Kidney (tissue), 14 donors: ENCODE results near the gene ADH6. TPM values are rescaled to one million over a fixed set of nuclear protein-coding genes. Genes with fewer than 3 reads are reported as not detected.

ENCODE experiments used
- DNase-seq, 5 donors: peaks; one replicate each; pipeline ENCODE4 v3.0.0-alpha.2; 2013 to 2020
- FAIRE-seq: peaks from 2 replicates; lab custom pipeline; 2012; peaks lifted over from hg19 to GRCh38; lab: Jason Lieb, UNC
- H3K27ac ChIP-seq, 2 donors: one replicate each; pipeline ENCODE4 v1.7.0; 2013; ENCODE audit warnings: low read depth in 2 of 2, low read length in 2 of 2, inconsistent platforms in 1 of 2
- H3K27me3 ChIP-seq: one replicate; pipeline ENCODE4 v1.7.1; 2013; ENCODE audit warnings: low read length, inconsistent platforms; ENCODE audit not compliant: control insufficient read depth, insufficient read depth
- H3K36me3 ChIP-seq, 3 donors: one replicate each; pipeline versions ENCODE4 v1.7.0 to v1.7.1; 2013; ENCODE audit warnings: low read length in 3 of 3, control low read depth in 1 of 3, inconsistent platforms in 1 of 3; ENCODE audit not compliant: insufficient read depth in 3 of 3, control insufficient read depth in 2 of 3
- H3K4me1 ChIP-seq, 3 donors: one replicate each; pipeline versions ENCODE4 v1.7.0 to v1.7.1; 2013; ENCODE audit warnings: low read length in 3 of 3, inconsistent platforms in 1 of 3, low read depth in 1 of 3; ENCODE audit not compliant: control insufficient read depth in 2 of 3, insufficient read depth in 2 of 3
- H3K4me3 ChIP-seq, 3 donors: one replicate each; pipeline versions ENCODE4 v1.7.0 to v1.8.1; 2013; ENCODE audit warnings: low read length in 3 of 3, control low read depth in 1 of 3, inconsistent platforms in 1 of 3
- H3K9ac ChIP-seq, 3 donors: one replicate each; pipeline versions ENCODE4 v1.7.0 to v1.7.1; 2013; ENCODE audit warnings: low read length in 3 of 3, control low read depth in 1 of 3, inconsistent platforms in 1 of 3
- H3K9me3 ChIP-seq, 3 donors: one replicate each; pipeline versions ENCODE4 v1.7.0 to v1.7.1; 2013; ENCODE audit warnings: low read length in 3 of 3, control low read depth in 1 of 3, inconsistent platforms in 1 of 3; ENCODE audit not compliant: control insufficient read depth in 2 of 3, insufficient read depth in 1 of 3
- intact Hi-C: fragments of 100-400 bp; cut with DNase I; formaldehyde crosslinking; loops from one replicate; pipeline ENCODE4 v1.11.1; 2022
- polyA plus RNA-seq: library from polyadenylated mRNA; stranded (reverse); fragments of 350-450 nt; fragmentation: Illumina TruSeq; extraction: RNeasy Lipid Tissue Mini Kit (QIAGEN cat#74804); gene quantifications from one replicate; pipeline ENCODE4 v1.2.3, GENCODE V29; 2014; ENCODE audit warnings: low read depth, low replicate concordance; ENCODE audit not compliant: insufficient read depth
- total RNA-seq: library from RNA; stranded (reverse); fragmentation: NEBNext Ultra II Directional; extraction: Animal tissue kit (Norgen Biotek cat#: 25700); gene quantifications from one replicate; pipeline ENCODE4 v1.2.1, GENCODE V29; 2021
- TF ChIP-seq, protein P1 (sequence below): IDR thresholded peaks from 3 replicates; pipeline ENCODE4 v1.5.1; 2012; ENCODE audit warnings: mild to moderate bottlenecking, moderate library complexity, borderline replicate concordance; ENCODE audit not compliant: insufficient read depth; ENCODE audit errors: extremely low read depth
- donor health status: control.
- donor health status: control.
- donor health status: control.
- donor health status: control.
- donor health status: control.
- donor health status: DM: yes; HTN: yes; CAD: no.
- donor health status: Normal renal cell carcinoma (clear cell type).

ADH6 gene
- total and polyA plus RNA-seq, 2 donors from 2014 or later: 10.2 to 39.2 TPM

DNA sequence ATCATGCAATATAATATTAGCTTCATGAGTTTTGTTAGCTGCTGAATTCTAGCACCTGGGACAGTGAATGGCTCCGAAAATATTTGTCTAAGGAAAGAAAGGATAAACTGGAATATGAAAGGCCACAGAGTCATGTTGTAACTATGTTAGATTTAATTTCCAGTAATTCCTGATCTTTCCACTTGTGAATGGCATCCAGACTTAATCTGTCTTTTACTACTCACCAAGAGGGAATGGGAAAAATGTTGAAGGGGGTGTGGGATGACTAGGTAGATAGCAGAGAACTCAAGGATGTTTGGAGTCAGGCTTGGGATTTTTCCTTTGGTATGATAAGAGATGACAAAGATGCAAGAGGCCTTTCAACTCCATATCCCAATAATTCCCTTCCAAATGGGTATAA lies 9.4 kb downstream of the ADH6 start:
- Histone ChIP-seq H3K9me3 (no peaks in the 10 kb centered on the region), H3K9ac (no peak overlapping the region), H3K27me3 (no peaks in the 10 kb centered on the region), H3K4me1 (no peaks in the 10 kb centered on the region), H3K27ac (no peak overlapping the region), H3K36me3 (no peaks in the 10 kb centered on the region), H3K4me3 (no peak overlapping the region)
- DNase-seq: no peak
- intact Hi-C loops: no loop called here
- TF ChIP-seq, protein P1, sequence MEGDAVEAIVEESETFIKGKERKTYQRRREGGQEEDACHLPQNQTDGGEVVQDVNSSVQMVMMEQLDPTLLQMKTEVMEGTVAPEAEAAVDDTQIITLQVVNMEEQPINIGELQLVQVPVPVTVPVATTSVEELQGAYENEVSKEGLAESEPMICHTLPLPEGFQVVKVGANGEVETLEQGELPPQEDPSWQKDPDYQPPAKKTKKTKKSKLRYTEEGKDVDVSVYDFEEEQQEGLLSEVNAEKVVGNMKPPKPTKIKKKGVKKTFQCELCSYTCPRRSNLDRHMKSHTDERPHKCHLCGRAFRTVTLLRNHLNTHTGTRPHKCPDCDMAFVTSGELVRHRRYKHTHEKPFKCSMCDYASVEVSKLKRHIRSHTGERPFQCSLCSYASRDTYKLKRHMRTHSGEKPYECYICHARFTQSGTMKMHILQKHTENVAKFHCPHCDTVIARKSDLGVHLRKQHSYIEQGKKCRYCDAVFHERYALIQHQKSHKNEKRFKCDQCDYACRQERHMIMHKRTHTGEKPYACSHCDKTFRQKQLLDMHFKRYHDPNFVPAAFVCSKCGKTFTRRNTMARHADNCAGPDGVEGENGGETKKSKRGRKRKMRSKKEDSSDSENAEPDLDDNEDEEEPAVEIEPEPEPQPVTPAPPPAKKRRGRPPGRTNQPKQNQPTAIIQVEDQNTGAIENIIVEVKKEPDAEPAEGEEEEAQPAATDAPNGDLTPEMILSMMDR: no peak
- no peak for FAIRE-seq

DNA sequence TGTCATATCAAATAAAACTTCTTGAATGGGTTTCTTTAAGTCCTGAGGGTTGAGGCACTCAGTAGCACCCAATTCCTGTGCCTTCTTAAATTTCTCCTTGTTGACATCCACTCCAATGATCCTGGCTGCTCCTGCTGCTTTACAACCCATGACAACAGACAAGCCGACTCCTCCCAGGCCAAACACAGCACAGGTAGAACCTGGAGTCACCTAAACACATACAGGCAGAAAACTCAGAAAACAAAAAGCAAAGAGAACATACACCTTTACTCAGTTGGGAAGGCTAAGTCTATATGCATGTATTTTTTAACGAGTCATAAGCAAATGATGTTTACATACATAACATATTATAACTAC lies 10.3 kb downstream of the ADH6 start:
- Histone ChIP-seq H3K4me1 (no peaks in the 10 kb centered on the region), H3K27me3 (no peaks in the 10 kb centered on the region), H3K4me3 (no peak overlapping the region), H3K9ac (no peak overlapping the region), H3K36me3 (no peaks in the 10 kb centered on the region), H3K27ac (peak overlapping the region in 1 of 2 donors; percentile 8), H3K9me3 (no peaks in the 10 kb centered on the region)
- intact Hi-C loops: no loop called here
- no peak for FAIRE-seq
- DNase-seq: no peak
- TF ChIP-seq, protein P1: no peak

DNA sequence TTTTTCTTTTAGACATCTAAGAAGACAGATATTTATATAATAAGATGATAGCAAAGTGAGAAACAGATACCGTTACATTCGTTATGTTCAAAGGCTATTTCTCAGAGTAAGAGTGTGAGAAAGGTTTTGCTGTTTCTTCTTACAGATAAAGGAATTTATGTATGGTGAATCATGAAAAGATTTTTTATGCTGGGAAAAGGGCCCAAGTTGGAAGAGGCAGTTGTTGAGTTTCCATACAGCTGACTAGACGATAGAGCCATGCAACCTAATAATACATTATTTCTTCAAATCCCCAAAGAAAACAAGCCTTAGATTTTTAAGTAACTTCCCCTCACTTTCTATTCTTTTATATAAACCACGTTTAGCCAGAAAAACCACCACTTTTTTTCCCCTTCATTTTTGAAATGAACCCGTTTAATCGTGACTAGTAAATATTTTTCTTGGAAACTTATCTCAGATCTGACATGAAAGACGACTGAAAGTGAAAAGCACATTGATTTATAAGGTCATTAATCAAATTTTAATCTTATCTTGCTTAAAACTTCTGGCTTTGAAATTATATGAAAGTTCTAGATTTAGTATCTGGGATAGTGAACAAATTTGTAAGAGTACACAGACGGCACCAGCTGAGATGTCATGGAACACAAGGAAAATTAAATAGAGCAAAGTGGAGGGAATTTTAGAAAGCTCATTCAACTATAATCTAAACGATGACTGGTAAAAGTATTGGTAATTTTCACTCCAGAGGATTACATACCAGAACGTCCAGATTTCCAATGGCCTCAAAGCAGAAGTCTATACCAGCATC lies 10.9 kb downstream of the ADH6 start:
- DNase-seq (peak in 1 of 5 donors; percentile 41), FAIRE-seq (peak; percentile 25)
- no peaks in the 10 kb centered on the region for H3K36me3 ChIP-seq
- no peak overlapping the region for H3K4me3 ChIP-seq
- TF ChIP-seq, protein P1: no peak
- H3K27me3 ChIP-seq: no peaks in the 10 kb centered on the region
- peak overlapping the region in 1 of 2 donors; percentile 8 for H3K27ac ChIP-seq
- intact Hi-C loops: no loop called here
- no peak overlapping the region for H3K9ac ChIP-seq
- H3K4me1 ChIP-seq: no peaks in the 10 kb centered on the region
- no peaks in the 10 kb centered on the region for H3K9me3 ChIP-seq
